ENCODE data around the gene SPDYC.
"Not testable (repeated sequence)": the region's sequence is repeated elsewhere in the genome, so short reads cannot be mapped to it uniquely, and the experiment has no call there.

SPDYC gene

DNA sequence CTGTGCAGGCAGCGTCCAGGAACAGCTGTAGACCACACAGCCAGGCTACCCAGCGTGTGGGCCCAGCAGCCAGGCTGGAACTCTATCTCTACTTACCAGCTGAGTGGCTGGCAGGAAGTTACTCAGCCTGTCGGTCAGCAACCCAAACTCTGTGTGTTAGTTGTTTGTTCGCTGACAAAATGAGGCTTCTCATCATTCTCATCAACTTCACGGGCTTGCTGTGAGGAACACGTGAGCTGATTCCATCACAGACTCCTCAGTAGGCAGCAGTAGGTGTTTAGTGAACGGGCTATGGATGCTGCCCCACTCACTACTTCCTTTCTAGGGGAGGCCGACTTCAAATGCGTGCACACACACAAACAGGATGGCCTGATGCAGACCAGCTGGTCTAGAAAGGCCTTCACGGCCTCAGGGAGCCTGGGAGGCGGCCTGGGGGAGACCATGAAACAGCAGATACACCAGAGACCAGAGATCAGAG lies 830 bp upstream of the SPDYC start:
- DNase-seq (ENCODE audit: low read depth): no peak

DNA sequence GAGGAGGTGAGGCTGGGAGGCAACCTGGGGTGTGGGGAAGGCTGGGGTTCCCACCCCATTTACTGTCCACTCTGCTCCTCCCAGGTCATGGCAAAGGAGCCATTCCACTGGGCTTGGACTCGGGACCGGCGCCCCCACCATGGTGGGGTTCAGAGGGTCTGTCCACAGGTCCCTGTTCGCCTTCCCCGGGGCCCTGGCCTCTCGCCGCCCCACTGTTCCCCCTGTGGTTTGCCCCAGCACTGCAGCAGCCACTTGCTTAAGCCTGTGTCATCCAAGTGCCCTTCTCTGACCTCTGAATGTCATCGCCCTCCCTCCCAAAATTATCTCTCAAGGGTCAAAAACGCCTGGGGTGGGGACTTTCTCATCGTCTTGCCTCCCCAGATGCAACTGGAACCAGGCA lies 2.6 kb downstream of the SPDYC start:
- DNase-seq (ENCODE audit: low read depth): no peak

DNA sequence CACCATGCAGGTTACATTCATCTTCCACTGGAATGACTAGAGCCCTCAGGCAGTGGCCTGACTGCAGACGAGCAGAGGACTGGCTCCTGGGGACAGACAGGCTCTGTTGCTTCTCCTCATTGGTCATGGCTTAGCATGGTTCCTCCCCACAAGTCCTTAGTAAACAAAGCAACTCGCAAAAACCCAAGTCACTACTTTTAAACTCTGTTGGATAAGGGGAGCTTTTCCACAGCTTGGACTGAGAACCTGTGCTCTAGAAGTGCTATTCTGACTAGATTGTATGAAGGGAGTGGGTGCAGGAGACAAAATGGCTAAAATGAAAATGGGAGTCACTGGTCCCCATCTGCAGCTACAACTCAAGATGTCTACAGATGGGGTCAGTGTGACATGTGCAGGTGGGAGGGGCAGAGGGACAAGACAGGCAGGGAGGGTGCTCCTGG lies 4.6 kb downstream of the SPDYC start:
- not testable (repeated sequence) for DNase-seq (ENCODE audit: low read depth)

DNA sequence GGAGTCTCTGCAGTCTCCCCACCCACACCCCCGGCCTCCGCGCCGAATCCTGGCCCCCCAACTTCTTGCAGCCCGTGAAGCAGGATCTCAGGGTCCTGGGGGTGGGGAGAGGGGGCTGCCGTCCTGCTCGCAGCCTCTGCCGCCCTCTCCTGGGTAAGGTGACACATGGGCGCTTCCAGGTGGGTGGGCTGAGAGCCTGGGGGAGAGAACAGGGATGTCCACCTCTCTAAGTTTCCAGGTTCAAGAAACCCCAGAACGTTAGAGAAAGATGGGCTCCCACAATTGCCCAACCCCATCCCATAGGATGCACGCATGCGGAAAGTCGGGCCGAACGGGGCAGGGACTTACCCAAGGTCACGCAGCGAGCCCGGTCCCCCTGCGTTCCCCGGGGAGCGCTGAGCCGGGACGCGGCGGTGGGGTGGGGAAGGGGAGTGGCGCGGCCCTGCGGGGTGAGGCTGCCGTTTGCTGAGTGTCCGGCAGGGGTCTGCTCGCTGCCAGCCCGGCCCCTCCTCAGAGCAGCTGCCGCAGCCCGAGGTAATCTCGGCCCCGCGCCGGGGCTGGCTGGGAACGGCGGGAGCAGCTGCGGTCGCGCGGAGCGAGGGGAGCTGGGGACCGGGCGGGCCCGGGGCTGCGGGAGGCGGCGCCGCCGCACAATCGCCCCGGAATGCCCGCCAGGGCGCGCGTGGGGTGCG lies 11.0 kb downstream of the SPDYC start:
- DNase-seq (ENCODE audit: low read depth): no peak

DNA sequence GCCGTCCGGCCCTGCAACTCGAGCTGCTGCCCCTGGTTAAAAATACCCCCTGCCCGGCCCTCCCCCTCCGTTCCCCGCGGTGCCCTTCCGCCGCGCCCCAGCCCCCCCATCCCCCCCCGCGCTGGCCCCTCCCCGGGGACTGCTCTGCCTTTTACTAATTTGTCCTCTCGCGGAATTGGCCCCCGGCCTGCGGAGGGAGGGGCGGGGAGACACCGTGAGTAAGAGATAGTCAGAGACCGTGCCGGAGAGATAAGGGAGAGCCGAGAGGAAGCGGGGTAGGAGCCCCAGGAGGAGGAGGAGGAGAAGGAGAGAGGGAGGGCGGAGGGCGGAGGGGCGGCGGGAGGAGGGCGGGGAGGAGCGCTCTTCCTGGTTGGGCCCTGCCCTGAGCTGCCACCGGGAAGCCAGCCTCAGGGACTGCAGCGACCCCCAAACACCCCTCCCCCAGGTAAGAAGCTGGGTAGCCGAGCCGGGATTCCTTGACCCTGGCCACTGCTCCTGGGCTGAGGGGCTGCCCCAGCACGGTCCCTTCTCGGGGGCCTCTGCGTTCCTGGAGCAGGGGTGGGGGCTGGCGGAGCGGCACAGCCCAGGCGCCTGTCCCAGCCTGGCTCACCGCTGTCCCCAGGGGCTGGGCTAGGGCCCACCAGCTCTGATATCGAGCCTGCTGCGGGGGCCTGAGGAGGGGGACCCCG lies 11.7 kb downstream of the SPDYC start, which contains the start of gene CAPN1:
Gene CAPN1 (plus strand): TSS at position 360 of the 689 bp plus-strand sequence. CDS start 774 bp downstream, outside the sequence.
- peak; percentile 69 for DNase-seq (ENCODE audit: low read depth)

DNA sequence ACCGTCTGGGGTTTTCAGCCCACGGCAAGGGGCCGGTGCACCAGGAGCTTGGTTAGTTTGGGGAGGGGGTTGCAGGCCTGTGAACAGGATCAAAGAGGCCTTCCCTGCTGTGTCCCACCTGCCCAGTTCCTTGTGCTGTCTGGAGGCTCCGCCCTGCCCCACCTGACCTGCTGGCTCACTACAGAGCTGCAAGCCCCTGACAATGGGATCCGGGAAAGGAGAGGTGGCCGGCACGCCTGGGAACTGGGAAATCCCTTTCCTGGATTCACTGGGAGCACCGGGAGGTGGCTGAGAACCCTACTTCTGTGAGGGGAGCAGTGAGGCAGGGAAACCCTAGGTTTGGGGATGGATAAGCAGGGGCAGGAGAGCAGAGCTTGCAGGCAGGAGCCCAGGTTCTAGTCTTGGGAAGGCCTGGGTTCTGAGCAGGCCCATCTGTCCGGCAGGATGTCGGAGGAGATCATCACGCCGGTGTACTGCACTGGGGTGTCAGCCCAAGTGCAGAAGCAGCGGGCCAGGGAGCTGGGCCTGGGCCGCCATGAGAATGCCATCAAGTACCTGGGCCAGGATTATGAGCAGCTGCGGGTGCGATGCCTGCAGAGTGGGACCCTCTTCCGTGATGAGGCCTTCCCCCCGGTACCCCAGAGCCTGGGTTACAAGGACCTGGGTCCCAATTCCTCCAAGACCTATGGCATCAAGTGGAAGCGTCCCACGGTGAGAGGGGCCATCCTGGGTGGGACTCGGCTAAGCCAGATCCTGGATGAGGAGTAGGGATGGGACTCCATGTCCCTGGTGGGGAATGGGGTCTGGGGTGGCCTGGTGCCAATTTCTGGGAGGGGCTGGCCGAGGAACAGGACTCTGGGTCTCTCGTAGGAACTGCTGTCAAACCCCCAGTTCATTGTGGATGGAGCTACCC lies 12.5 kb downstream of the SPDYC start:
- DNase-seq (ENCODE audit: low read depth): no peak

DNA sequence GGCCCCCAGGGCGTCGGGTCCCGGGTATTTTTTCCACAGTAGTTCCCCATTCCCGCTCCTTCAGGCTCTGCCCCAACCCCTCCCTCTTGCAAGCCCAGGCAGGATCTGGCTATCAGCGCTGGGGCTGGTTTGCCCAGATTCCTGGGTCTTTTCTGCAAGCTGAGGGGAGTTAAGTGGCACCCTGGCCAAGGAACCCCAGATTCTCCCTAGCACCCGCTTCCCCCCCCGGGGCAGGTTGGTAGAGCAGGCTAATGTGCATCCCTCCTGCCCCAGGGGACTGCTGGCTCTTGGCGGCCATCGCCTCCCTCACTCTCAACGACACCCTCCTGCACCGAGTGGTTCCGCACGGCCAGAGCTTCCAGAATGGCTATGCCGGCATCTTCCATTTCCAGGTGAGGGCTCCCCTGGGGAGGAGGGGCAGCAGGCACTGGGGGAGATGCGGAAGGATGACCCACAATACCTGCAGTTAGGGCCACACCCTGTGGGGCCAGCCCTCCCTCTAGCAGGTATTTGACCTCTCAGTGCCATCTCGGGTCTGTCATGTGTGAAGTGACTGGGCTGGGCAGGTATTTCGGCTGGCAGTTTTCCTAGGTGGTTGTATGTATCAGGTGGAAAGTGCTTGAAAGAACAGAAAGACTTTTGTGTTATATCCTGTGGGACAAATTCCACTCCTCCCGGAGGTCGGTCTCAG lies 13.3 kb downstream of the SPDYC start:
- DNase-seq (ENCODE audit: low read depth): no peak

DNA sequence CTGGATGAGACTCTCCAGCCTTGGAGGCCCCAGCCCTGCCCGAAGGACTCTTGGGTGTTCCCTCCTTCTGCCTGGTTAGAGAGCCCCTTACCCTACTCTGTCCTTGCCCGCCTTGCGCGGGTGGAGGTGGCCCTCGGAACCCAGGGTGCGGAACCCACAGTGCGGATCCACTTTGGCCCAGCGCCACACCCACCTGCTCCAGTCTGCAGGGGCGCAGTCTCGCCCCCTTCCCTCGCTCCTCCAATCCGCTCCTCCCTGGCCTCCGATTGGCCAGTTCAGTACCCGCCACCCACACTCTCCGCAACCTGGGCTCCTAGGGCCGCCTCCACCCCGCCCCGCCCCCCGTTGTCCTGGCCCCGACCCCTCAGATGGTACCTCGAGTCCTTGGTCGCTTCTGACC lies 14.1 kb downstream of the SPDYC start:
- DNase-seq (ENCODE audit: low read depth): no peak

DNA sequence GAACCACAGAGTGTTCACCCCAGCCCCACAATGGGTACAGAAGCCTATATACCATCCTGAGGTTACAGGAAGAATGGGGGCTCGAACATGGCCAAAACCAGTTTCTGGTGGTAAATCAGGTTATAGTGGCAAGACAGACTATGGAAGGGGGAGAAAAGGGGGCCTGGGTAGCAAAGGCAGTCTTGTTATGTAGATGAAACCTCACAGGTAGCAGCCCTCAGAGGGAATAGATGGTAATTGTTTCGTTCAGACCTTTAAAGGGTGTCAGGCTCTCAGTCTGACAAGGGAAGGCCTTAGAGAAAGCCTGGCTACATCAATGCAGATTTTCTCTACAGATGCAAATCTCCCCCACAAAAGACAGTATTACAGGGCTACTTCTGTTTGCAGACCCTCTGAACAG lies 15.1 kb downstream of the SPDYC start:
- DNase-seq (ENCODE audit: low read depth): no peak

DNA sequence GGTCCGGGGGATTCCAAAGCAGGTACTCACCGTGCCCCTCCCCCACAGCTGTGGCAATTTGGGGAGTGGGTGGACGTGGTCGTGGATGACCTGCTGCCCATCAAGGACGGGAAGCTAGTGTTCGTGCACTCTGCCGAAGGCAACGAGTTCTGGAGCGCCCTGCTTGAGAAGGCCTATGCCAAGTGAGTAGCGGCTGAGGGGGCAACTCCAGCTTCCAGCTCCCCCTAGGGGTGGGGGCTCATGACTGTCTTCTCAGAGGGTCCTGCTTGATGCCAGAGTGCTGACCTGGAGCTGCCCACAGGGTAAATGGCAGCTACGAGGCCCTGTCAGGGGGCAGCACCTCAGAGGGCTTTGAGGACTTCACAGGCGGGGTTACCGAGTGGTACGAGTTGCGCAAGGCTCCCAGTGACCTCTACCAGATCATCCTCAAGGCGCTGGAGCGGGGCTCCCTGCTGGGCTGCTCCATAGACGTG lies 15.9 kb downstream of the SPDYC start:
- DNase-seq (ENCODE audit: low read depth): no peak

DNA sequence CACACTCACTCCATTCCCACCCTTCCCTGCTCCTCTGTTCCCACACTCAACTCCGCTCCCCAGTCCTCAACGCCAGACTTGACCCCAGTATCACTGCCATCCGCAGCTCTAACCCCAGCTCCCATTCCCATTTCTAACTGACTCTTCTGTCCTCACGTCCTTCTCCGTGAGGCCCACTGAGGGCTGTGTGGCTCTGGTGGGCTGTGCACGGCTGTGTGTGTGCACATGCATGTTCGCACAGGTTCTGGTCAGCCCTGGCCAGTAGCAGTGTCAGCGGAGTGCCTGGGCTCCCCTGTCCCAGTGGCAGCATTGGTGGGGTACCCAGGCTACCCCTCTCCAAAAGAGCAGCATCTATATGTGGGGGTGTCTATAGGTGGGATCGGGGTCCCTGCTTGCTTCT lies 16.7 kb downstream of the SPDYC start:
- no peak for DNase-seq (ENCODE audit: low read depth)

DNA sequence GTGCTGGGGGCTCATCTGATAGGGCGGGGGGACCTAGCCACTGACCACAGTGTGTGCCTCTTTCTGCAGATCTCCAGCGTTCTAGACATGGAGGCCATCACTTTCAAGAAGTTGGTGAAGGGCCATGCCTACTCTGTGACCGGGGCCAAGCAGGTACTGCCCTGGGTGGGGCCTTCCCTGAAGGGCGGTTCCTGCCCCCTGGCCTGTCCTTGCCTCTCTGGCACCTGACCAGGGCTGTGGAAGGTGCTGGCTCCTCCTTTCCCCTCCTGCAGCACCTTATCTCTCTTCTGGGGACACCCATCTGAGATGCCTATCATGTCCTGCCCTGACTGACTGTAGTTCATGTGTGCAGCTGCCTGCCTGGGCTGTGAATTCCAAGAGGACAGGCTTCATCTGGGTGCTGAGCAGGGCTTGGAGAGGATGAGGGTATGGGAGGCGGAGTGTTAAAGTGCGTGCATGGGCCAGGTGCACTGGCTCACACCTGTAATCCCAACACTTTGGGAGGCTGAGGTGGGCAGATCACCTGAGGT lies 17.2 kb downstream of the SPDYC start:
- no peak for DNase-seq (ENCODE audit: low read depth)

DNA sequence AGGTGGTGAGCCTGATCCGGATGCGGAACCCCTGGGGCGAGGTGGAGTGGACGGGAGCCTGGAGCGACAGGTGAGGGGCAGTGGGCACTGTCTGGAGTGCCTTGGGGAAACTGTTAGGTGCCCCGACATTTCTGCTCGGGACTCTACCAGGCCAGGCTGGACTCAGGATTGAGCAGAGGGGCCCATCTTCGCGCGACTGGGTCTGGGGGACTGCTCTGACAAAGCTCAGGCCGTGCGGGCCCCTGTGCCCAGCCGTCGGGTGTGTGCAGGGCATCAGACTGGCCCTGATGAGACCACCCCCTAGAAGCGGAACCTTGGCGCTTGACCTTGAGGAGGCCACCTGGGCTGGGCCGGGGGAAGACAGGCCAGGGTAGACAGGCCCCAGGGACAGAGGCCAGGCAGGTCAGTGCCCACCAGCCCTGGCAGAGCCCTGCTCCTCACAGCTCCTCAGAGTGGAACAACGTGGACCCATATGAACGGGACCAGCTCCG lies 18.0 kb downstream of the SPDYC start:
- no peak for DNase-seq (ENCODE audit: low read depth)

DNA sequence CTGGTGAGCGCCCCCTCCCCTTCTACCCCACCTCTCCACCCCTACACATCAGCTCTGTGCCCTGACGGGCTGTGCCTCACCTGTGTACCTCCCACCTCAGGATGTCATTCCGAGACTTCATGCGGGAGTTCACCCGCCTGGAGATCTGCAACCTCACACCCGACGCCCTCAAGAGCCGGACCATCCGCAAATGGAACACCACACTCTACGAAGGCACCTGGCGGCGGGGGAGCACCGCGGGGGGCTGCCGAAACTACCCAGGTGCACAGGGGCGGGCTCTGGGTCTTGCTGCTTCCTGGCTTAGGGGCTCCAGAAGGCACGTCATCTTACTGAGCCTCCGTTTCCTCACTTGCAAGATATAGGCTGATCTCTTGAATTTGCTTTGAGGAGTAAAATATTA lies 18.5 kb downstream of the SPDYC start:
- no peak for DNase-seq (ENCODE audit: low read depth)

DNA sequence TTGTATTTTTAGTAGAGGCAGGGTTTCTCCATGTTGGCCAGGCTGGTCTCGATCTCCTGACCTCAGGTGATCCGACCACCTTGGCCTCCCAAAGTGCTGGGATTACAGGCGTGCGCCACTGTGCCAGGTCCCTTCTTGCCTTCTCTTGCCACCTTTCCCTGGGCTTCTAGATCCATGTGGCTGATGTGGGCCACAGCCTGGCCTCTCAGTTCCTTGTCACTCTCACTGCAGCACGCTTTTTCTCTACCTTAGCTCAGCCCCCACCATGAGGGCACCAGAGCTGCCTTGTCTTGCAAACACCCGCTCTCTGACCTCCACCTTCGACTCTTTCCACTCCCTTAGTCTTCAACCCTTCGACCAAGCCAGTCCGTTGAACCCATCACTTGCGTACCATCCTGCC lies 19.2 kb downstream of the SPDYC start:
- DNase-seq (ENCODE audit: low read depth): no peak

DNA sequence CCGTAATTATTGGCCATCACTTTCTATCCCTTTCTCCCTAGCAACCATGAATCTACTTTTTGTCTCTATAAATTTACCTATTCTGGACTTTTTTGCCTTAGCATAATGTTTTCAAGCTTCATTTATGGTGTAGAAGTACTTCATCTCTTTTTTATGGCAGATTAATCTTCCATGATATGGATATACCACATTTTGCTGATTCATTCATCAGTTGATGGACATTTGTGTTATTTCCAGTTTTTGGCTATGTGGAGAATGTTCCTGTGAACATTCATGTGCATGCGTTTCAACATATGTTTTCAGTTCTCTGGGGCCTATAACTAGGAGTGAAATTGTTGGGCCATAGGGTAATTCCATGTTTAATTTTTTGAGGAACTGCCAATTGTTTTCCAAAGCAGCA lies 24.5 kb downstream of the SPDYC start:
- no peak for DNase-seq (ENCODE audit: low read depth)

DNA sequence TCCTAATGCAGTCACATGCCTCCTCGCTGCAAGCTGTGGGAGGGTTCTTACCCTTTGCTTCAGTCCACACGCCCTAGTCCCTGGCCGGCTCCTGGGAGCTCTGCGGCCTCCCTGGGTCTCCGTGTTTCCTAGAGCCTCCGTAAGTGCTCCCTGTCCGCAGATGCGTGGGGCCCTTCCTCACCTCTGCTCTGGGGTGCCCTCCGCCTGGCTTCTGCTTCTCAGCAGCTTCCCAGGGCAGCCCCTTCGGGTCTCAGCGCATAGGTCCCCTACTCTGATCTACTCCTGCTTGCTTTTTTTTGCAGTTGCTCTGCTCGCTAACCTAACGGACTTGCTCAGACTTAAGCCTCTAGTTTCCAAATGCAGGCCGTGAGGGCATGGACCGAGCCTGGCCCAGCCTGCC lies 34.1 kb downstream of the SPDYC start:
- DNase-seq (ENCODE audit: low read depth): no peak

DNA sequence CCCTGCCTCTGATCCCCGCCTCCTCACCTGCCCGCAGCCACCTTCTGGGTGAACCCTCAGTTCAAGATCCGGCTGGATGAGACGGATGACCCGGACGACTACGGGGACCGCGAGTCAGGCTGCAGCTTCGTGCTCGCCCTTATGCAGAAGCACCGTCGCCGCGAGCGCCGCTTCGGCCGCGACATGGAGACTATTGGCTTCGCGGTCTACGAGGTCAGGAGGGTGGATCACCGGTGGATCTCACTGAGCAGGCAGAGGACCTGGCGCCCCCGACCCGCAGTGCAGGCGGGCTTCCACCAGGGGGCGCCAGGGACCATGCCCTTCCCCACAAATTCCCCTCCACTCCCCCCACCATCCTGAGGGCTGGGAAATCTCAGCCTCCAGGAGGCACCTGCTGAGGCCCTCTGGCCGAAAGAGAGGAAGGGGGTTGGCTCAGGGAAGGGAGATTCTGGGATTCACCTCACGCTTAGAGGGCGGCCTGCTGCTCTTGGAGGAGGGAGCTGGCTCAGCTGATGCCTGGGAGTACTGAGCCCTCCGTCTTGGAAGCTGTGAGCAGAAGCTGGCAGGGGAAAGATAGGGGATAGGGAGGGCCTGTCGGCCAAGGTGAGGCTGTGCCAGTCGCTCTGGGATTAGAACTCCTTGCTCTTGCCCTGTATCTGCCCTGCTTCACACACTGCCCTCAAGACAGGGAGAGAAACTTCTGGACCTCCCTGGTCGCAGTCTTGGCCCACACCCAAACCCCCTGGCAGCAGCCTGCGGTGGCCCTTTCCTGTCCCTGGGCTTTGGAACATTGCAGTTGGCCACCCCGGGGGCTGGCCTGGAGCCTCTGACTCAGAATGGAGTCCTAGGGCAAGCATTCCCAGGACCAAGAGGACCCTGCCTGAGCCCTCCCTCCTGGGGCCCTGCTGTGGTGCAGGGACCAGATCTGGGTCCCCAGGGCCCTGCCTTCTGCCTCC lies 34.9 kb downstream of the SPDYC start:
- DNase-seq (ENCODE audit: low read depth): peak; percentile 3

DNA sequence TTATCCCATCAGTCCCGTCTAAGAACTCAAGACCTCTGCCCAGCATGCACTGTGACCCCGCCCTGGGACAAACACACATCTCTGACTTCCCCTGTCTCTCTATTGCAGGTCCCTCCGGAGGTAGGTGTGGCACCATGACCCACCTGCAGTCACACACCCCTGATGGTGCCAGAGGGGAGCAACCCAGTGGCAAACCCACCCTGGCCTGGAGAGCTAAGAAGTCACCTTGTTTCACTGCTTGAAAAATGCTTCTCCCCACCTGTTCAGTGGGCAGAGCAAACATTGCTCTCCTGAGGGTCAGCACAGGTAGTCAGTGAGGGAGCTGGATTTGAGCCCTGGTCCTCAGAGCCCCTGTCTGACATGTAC lies 35.6 kb downstream of the SPDYC start:
- DNase-seq (ENCODE audit: low read depth): no peak

DNA sequence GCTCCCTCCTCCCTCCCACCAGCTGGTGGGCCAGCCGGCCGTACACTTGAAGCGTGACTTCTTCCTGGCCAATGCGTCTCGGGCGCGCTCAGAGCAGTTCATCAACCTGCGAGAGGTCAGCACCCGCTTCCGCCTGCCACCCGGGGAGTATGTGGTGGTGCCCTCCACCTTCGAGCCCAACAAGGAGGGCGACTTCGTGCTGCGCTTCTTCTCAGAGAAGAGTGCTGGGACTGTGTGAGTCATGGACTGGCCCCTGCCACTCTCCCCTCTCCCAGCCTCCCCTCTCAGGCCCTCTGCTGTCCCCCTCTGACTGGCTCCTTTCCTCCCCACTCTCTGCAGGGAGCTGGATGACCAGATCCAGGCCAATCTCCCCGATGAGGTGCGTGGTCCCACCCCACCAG lies 36.4 kb downstream of the SPDYC start:
- DNase-seq (ENCODE audit: low read depth): no peak

Measured in GM04504 (cell line).